ENCODE data around the gene ABCC3.

- no peak for TF ChIP-seq POLR2A (IDR thresholded peaks at IDR 0.05)
- TF ChIP-seq EP300 (IDR thresholded peaks at IDR 0.05; ENCODE audit: low read depth): no peak
- no peak for TF ChIP-seq CTCF (IDR thresholded peaks at IDR 0.05)
- TF ChIP-seq POLR2AphosphoS5 (IDR thresholded peaks at IDR 0.05): no peak
These were observed 91.3 kb downstream of the ABCC3 start for GRCh38 chr17:50725769-50726655.
